ENCODE data around the gene VAMP1.
A peak's percentile ranks its signal among the peaks of the same experiment; 100 is the strongest.

Gene VAMP1

DNA sequence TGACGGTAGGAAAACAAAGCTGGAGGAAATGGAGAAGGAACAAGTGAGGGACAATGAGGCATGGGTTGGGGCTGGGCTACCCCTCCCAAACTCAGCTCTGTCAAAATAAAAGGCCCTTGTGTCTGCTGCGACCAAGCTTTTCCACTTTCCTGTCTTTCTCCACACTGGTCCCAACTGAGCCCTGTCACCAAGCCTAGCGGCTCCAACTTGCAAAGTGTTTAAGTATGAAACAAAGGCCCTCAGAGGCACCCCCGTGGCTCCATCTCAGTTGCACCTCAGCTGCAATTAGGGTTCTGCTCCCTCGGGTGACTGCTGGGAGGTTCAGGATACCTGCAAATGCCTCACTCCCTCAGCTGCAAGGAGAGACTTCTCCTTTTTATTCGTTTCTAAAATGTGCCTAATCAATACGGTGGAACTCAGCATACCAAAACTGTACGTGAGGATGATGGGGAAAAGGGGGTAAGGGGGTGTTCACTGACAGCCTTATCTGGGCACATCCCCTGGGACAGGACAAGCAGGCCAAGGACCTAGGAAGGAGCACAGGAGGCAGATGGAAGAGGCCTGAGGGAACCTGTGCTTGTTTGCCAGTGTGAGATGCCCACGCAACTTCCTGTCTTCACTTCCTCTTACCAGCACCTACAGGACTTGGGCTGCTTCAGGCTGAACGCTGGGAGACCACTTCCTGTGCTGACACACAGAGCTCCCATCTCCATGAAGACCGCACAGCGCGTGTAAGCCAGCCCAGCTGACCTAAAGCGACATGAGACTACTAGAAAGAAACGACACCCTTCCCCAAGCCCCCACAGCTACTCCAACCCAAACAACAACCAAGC, 8.9 kb downstream of the VAMP1 start:
- no peaks in the 10 kb centered on the region for H3K27me3 ChIP-seq (ENCODE audit: control insufficient read depth, insufficient read depth, low read length)
- H3K4me3 ChIP-seq (ENCODE audit: low read depth, low read length): no peak overlapping the region
- H3K9ac ChIP-seq (ENCODE audit: low read length): no peak overlapping the region
- no peaks in the 10 kb centered on the region for H3K9me3 ChIP-seq (ENCODE audit: control insufficient read depth, insufficient read depth, low read depth, low read length)
- peaks cover 59% of the 10 kb centered on the region for H3K36me3 ChIP-seq (ENCODE audit: control insufficient read depth, insufficient read depth, low read length)
- H3K27ac ChIP-seq (ENCODE audit: low read depth, low read length): no peak overlapping the region
- no peaks in the 10 kb centered on the region for H3K4me1 ChIP-seq (ENCODE audit: control insufficient read depth, insufficient read depth, low read length)

DNA sequence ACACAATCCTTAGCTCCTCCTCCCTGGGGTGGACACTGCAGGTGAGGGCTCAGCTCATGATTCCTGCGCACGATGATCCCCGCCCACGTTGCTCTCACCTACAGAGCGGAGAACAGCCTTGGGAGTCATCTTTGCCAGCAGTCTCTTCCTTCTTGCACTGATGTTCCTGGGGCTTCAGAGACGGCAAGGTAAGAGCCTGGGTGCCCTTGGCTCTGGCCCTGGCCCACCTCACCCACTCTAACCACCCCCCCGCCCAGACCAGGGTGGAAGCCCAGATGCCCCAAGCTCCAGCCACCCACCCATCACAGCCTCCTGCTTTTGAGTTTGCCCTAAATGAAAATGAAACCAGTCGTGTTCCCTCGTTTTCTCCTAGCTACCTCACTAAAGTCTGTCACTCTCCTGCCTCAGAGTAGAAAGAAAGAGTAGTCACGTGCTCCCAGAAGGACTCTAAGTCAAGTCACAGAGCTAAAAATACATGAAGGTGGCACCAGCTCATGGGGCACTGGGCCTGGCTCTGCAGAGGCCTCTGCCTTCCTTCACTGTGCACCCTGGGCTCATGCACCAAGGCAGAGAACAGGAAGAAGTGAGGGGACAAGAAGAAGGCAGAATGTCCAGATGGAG, 9.6 kb downstream of the VAMP1 start:
- Histone ChIP-seq H3K4me1 (ENCODE audit: control insufficient read depth, insufficient read depth, low read length) (no peaks in the 10 kb centered on the region), H3K27me3 (ENCODE audit: control insufficient read depth, insufficient read depth, low read length) (no peaks in the 10 kb centered on the region), H3K4me3 (ENCODE audit: low read depth, low read length) (no peak overlapping the region), H3K9ac (ENCODE audit: low read length) (no peak overlapping the region), H3K9me3 (ENCODE audit: control insufficient read depth, insufficient read depth, low read depth, low read length) (no peaks in the 10 kb centered on the region), H3K36me3 (ENCODE audit: control insufficient read depth, insufficient read depth, low read length) (peaks cover 57% of the 10 kb centered on the region), H3K27ac (ENCODE audit: low read depth, low read length) (no peak overlapping the region)

DNA sequence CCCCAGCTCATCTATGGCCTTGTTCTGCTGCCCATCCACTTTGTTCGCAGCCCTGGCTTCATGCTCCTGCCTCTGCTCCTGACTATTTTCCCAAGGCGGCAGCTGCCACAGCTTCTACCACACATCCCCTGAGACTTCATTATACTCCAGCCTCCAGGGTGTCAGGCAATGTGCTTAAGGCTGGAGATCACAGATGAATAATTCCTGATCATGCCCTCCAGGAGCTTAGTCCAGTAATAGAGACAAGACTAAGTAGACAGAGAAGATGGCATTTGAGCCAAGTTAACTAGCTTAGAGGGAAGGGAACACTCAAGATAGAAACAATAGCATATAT, 11.5 kb downstream of the VAMP1 start:
- Histone ChIP-seq H3K9ac (ENCODE audit: low read length) (no peak overlapping the region), H3K27ac (ENCODE audit: low read depth, low read length) (no peak overlapping the region), H3K36me3 (ENCODE audit: control insufficient read depth, insufficient read depth, low read length) (peaks cover 43% of the 10 kb centered on the region), H3K4me1 (ENCODE audit: control insufficient read depth, insufficient read depth, low read length) (no peaks in the 10 kb centered on the region), H3K27me3 (ENCODE audit: control insufficient read depth, insufficient read depth, low read length) (no peaks in the 10 kb centered on the region), H3K9me3 (ENCODE audit: control insufficient read depth, insufficient read depth, low read depth, low read length) (no peaks in the 10 kb centered on the region), H3K4me3 (ENCODE audit: low read depth, low read length) (no peak overlapping the region)

DNA sequence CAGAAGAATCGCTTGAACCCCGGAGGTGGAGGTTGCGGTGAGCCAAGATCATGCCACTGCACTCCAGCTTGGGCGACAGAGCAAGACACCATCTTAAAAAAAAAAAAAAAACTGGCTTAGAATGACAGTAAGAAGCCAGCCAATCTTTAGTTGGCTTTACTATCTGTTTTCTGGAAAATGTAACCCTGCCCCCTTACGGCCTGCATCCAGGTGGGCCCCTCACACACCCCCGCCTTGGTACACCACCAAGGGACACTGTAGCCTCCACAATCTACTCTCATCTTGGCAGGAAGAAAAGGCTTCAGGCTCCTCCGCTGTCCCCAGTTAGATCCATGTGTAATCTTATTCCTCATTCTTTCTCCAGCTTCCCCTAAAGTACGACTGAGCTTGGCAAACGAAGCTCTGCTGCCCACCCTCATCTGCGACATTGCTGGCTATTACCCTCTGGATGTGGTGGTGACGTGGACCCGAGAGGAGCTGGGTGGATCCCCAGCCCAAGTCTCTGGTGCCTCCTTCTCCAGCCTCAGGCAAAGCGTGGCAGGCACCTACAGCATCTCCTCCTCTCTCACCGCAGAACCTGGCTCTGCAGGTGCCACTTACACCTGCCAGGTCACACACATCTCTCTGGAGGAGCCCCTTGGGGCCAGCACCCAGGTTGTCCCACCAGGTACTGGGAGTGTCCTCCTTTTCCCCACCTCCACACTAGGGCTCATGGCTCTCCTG, 12.0 kb downstream of the VAMP1 start:
- Histone ChIP-seq H3K27me3 (ENCODE audit: control insufficient read depth, insufficient read depth, low read length) (no peaks in the 10 kb centered on the region), H3K9me3 (ENCODE audit: control insufficient read depth, insufficient read depth, low read depth, low read length) (no peaks in the 10 kb centered on the region), H3K27ac (ENCODE audit: low read depth, low read length) (no peak overlapping the region), H3K4me3 (ENCODE audit: low read depth, low read length) (no peak overlapping the region), H3K36me3 (ENCODE audit: control insufficient read depth, insufficient read depth, low read length) (peaks cover 38% of the 10 kb centered on the region), H3K4me1 (ENCODE audit: control insufficient read depth, insufficient read depth, low read length) (0 out of 2 replicates have a peak, but pooled peaks cover under 1% of the 10 kb centered on the region), H3K9ac (ENCODE audit: low read length) (no peak overlapping the region)

DNA sequence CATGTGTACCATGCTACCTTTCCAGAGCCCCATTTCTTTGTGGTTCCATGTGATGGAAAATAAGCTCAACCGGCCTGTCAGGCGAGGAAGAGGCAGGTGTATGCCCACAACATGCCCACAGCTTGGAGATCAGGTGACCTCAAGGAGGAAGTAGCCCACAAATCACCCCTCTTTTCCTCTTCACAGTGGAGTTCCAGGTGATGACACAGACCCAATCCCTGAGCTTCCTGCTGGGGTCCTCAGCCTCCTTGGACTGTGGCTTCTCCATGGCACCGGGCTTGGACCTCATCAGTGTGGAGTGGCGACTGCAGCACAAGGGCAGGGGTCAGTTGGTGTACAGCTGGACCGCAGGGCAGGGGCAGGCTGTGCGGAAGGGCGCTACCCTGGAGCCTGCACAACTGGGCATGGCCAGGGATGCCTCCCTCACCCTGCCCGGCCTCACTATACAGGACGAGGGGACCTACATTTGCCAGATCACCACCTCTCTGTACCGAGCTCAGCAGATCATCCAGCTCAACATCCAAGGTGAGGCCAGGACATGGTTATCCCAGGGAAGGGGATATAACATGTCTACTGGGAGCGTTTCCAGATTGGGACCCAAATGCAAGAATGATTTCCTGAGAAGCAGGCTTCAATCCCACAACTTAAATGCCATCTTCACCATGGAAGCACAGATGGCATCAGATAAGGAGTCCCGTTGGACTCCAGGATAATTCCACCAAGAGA, 13.1 kb downstream of the VAMP1 start:
- H3K9ac ChIP-seq (ENCODE audit: low read length): no peak overlapping the region
- H3K9me3 ChIP-seq (ENCODE audit: control insufficient read depth, insufficient read depth, low read depth, low read length): no peaks in the 10 kb centered on the region
- peaks cover 11% of the 10 kb centered on the region for H3K4me1 ChIP-seq (ENCODE audit: control insufficient read depth, insufficient read depth, low read length)
- H3K4me3 ChIP-seq (ENCODE audit: low read depth, low read length): no peak overlapping the region
- no peak overlapping the region for H3K27ac ChIP-seq (ENCODE audit: low read depth, low read length)
- H3K27me3 ChIP-seq (ENCODE audit: control insufficient read depth, insufficient read depth, low read length): no peaks in the 10 kb centered on the region
- H3K36me3 ChIP-seq (ENCODE audit: control insufficient read depth, insufficient read depth, low read length): peaks cover 28% of the 10 kb centered on the region

DNA sequence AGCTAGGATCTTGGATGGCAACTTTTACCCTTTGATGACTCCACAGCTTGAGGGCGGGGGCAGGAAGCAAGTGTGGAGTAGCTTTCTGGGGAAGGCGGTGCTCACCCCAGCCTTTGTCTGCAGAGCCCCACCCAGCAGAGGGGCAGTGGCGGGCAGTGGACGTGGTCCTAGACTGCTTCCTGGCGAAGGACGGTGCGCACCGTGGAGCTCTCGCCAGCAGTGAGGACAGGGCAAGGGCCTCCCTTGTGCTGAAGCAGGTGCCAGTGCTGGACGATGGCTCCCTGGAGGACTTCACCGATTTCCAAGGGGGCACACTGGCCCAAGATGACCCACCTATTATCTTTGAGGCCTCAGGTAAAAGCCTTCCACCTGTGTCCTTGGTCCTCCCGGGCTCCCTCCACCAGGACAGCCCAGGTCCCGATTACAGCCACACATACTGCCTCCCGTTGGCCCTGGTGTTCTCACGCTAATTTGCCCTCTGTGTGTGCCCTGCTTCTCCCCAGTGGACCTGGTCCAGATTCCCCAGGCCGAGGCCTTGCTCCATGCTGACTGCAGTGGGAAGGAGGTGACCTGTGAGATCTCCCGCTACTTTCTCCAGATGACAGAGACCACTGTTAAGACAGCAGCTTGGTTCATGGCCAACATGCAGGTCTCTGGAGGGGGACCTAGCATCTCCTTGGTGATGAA, 17.4 kb downstream of the VAMP1 start:
- Histone ChIP-seq H3K4me3 (ENCODE audit: low read depth, low read length) (no peak overlapping the region), H3K36me3 (ENCODE audit: control insufficient read depth, insufficient read depth, low read length) (0 out of 2 replicates have a peak, but pooled peaks cover 5% of the 10 kb centered on the region), H3K27me3 (ENCODE audit: control insufficient read depth, insufficient read depth, low read length) (no peaks in the 10 kb centered on the region), H3K9ac (ENCODE audit: low read length) (no peak overlapping the region), H3K4me1 (ENCODE audit: control insufficient read depth, insufficient read depth, low read length) (peaks cover 36% of the 10 kb centered on the region), H3K27ac (ENCODE audit: low read depth, low read length) (no peak overlapping the region), H3K9me3 (ENCODE audit: control insufficient read depth, insufficient read depth, low read depth, low read length) (no peaks in the 10 kb centered on the region)

DNA sequence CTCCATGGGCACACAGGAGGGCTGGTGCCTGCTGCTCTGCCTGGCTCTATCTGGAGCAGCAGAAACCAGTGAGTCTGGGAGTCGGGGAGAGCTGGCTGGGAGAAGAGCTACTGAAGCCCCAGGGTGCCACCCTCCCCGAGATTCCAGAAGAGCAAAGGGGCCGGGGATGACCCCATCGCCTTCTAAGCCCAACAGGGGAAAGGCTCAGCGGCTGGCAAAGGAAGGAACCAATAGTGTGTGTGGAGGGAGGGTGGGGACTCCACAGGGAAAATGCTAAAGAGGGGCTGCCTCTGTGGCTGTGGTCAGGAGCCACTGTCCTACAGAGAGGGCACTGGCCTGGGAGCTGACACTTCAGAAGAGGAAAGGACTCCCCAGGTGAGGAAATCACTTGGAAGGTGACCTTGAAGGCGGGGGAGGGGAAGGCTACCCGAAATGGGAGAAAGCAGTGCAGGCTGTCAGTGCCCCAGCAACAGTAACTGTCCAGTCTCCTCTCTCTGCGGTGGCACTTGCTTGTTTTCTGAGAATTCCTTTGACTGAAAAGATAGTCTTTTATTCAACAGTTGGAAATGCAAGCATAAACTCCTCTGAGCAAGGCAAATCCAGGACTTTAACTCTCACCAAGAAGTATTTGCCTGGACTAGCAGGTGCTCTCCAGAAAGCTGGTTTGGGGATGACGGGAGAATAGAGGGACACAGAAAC, 18.1 kb downstream of the VAMP1 start:
- peak overlapping the region; percentile 55 for H3K9ac ChIP-seq (ENCODE audit: low read length)

DNA sequence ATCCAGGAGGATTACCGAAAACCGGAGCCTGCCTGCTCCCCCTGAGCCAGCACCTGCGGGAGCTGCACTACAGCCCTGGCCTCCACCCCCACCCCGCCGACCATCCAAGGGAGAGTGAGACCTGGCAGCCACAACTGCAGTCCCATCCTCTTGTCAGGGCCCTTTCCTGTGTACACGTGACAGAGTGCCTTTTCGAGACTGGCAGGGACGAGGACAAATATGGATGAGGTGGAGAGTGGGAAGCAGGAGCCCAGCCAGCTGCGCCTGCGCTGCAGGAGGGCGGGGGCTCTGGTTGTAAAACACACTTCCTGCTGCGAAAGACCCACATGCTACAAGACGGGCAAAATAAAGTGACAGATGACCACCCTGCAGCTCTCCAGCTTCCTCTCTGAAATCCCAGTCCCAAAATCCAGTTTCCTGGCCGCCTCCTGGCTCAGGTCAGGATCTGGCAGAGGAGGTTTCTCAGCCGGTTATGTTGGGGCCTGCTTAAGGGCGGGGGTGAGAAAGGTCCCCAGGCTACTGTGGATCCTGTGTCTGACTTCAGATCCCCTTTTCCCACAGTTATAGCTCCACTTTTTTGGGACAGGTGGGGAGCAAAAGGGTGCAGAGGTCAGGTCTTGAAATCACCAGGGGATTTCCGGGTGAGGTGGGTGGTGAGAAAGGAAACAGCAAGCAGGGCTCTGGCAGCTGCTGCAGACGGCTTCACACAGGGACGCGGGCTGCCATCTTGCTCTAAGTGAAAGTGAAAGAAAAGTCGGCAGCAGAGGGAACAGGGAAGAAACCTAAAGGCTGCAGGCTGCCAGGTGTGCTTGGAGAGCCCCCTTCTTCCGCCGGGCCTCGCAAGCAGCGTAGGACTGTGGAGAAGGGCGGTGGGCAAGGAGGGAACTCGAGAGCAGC, 18.9 kb downstream of the VAMP1 start, which contains the start of gene TAPBPL:
Gene TAPBPL (plus strand): TSS at position 695 of the 897 bp plus-strand sequence. CDS start 207 bp downstream, outside the sequence.
- peak within 1 kb of the TSS; percentile 55 for H3K9ac ChIP-seq (ENCODE audit: low read length)
- H3K4me3 ChIP-seq (ENCODE audit: low read depth, low read length): peak within 1 kb of the TSS; percentile 43
- H3K36me3 ChIP-seq (ENCODE audit: control insufficient read depth, insufficient read depth, low read length): no peaks in the 10 kb centered on the region
- no peaks in the 10 kb centered on the region for H3K9me3 ChIP-seq (ENCODE audit: control insufficient read depth, insufficient read depth, low read depth, low read length)
- H3K27ac ChIP-seq (ENCODE audit: low read depth, low read length): peak within 1 kb of the TSS; percentile 76; the same call in 1 of the 2 replicates
- H3K27me3 ChIP-seq (ENCODE audit: control insufficient read depth, insufficient read depth, low read length): no peaks in the 10 kb centered on the region
- H3K4me1 ChIP-seq (ENCODE audit: control insufficient read depth, insufficient read depth, low read length): peaks cover 36% of the 10 kb centered on the region

More for the DNA sequence above, 18.1 kb downstream of the VAMP1 start:
- no peaks in the 10 kb centered on the region for H3K27me3 ChIP-seq (ENCODE audit: control insufficient read depth, insufficient read depth, low read length)
- H3K4me1 ChIP-seq (ENCODE audit: control insufficient read depth, insufficient read depth, low read length): peaks cover 36% of the 10 kb centered on the region
- H3K36me3 ChIP-seq (ENCODE audit: control insufficient read depth, insufficient read depth, low read length): 0 out of 2 replicates have a peak, but pooled peaks cover 4% of the 10 kb centered on the region
- H3K27ac ChIP-seq (ENCODE audit: low read depth, low read length): peak overlapping the region; percentile 76; the same call in 1 of the 2 replicates
- H3K4me3 ChIP-seq (ENCODE audit: low read depth, low read length): peak overlapping the region; percentile 43
- H3K9me3 ChIP-seq (ENCODE audit: control insufficient read depth, insufficient read depth, low read depth, low read length): no peaks in the 10 kb centered on the region

DNA sequence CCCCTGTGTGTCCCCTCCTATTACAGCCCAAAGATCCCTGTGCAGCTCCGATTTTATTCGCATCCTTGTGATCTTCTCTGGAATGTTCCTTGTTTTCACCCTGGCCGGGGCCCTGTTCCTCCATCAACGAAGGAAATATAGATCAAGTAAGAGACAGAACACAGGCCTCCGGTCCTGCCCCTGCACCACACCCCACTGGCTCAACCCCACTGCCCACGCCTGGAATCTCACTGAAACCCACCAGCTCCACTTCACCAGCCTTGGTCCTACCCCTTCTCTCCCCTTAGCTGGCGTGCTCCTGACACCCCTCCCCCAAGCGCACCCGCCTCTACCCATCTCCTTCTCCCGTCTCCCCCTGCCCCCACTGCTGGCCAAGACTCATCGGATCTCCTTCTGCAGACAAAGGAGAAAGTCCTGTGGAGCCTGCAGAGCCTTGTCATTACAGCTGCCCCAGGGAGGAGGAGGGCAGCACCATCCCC, 19.6 kb downstream of the VAMP1 start:
- peak overlapping the region; percentile 55 for H3K9ac ChIP-seq (ENCODE audit: low read length)

More for the DNA sequence above, 19.6 kb downstream of the VAMP1 start:
- Histone ChIP-seq H3K27ac (ENCODE audit: low read depth, low read length) (peak overlapping the region; percentile 11; the same call in 1 of the 2 replicates), H3K9me3 (ENCODE audit: control insufficient read depth, insufficient read depth, low read depth, low read length) (no peaks in the 10 kb centered on the region), H3K27me3 (ENCODE audit: control insufficient read depth, insufficient read depth, low read length) (no peaks in the 10 kb centered on the region), H3K4me1 (ENCODE audit: control insufficient read depth, insufficient read depth, low read length) (peaks cover 36% of the 10 kb centered on the region), H3K36me3 (ENCODE audit: control insufficient read depth, insufficient read depth, low read length) (no peaks in the 10 kb centered on the region), H3K4me3 (ENCODE audit: low read depth, low read length) (peak overlapping the region; percentile 43)

All from HUES6 (cell line).